SK-N-SH (cell line): Measurements from ENCODE around the gene KPNB1. TPM values are rescaled to one million over a fixed set of nuclear protein-coding genes. Genes with fewer than 3 reads are reported as not detected.
A peak's percentile ranks its signal among the peaks of the same experiment; 100 is the strongest.

Source experiments
- CHD2 ChIP-seq: fragments of 150-350 bp; IDR thresholded peaks from 2 replicates; pipeline ENCODE4 v1.6.1; 2018; ENCODE audit warnings: low read length; ENCODE audit not compliant: partially characterized antibody
- ELF1 ChIP-seq: IDR thresholded peaks from 2 replicates; pipeline ENCODE4 v1.4.0; 2012
- EP300 ChIP-seq, 2 experiments: IDR thresholded peaks; 2 replicates each; pipeline versions ENCODE4 v1.4.0 to v1.6.1; 2012; ENCODE audit warnings: borderline replicate concordance in 1 of 2, low read depth in 1 of 2, low read length in 1 of 2
- GABPA ChIP-seq: IDR thresholded peaks from 2 replicates; pipeline ENCODE4 v1.4.0; 2012; ENCODE audit warnings: low read depth, mild to moderate bottlenecking
- MAX ChIP-seq: IDR thresholded peaks from 2 replicates; pipeline ENCODE4 v1.4.0; 2012; ENCODE audit warnings: low read depth
- MEF2A ChIP-seq: IDR thresholded peaks from 2 replicates; pipeline ENCODE4 v1.4.0; 2012; ENCODE audit warnings: low read depth, borderline replicate concordance
- MXI1 ChIP-seq: IDR thresholded peaks from 2 replicates; pipeline ENCODE4 v1.6.1; 2012; ENCODE audit warnings: mild to moderate bottlenecking, low read depth, low read length, improper control_type of control experiment
- NRF1 ChIP-seq: IDR thresholded peaks from 2 replicates; pipeline ENCODE4 v1.6.1; 2012; ENCODE audit warnings: low read depth, mild to moderate bottlenecking, low read length
- PBX3 ChIP-seq: IDR thresholded peaks from 2 replicates; pipeline ENCODE4; 2012
- RAD21 ChIP-seq: IDR thresholded peaks from 2 replicates; pipeline ENCODE4 v1.6.1; 2012; ENCODE audit warnings: mild to moderate bottlenecking, low read length
- RCOR1 ChIP-seq: fragments of 150-350 bp; IDR thresholded peaks from 2 replicates; pipeline ENCODE4 v1.6.1; 2017; ENCODE audit warnings: antibody characterized with exemption, low read length
- REST ChIP-seq: IDR thresholded peaks from 2 replicates; pipeline ENCODE4 v1.6.1; 2012; ENCODE audit warnings: mild to moderate bottlenecking, low read depth, low read length, moderate library complexity
- RFX5 ChIP-seq: IDR thresholded peaks from 2 replicates; pipeline ENCODE4 v1.6.1; 2012; ENCODE audit warnings: mild to moderate bottlenecking, improper control_type of control experiment, low read length
- RXRA ChIP-seq: IDR thresholded peaks from 2 replicates; pipeline ENCODE4 v1.4.0; 2012; ENCODE audit warnings: low read depth, mild to moderate bottlenecking, borderline replicate concordance
- SIN3A ChIP-seq: IDR thresholded peaks from 2 replicates; pipeline ENCODE4 v1.6.1; 2012; ENCODE audit warnings: low read depth, mild to moderate bottlenecking, low read length, moderate library complexity, borderline replicate concordance
- SMC3 ChIP-seq: IDR thresholded peaks from 2 replicates; pipeline ENCODE4 v1.6.1; 2012; ENCODE audit warnings: low read depth, low read length, improper control_type of control experiment
- TCF12 ChIP-seq: IDR thresholded peaks from 2 replicates; pipeline ENCODE4 v1.4.0; 2012
- YY1 ChIP-seq: IDR thresholded peaks from 2 replicates; pipeline ENCODE4 v1.4.0; 2012; ENCODE audit warnings: low read depth, mild to moderate bottlenecking
- ZBTB33 ChIP-seq: IDR thresholded peaks from 2 replicates; pipeline ENCODE4 v1.4.0; 2012; ENCODE audit warnings: low read depth, borderline replicate concordance
- polyA plus RNA-seq, 3 experiments: library from polyadenylated mRNA; depleted of rRNA; stranded (reverse); fragments of >200 nt; gene quantifications; 2 replicates each; pipeline ENCODE4 v1.2.3, GENCODE V29; 2012
- TF ChIP-seq, protein P1 (sequence below): fragments of 200-600 bp; sonication (generic); IDR thresholded peaks from 2 replicates; pipeline ENCODE4 v1.6.1; 2017; ENCODE audit warnings: antibody characterized with exemption, mild to moderate bottlenecking, moderate library complexity
- TF ChIP-seq, protein P2 (sequence below): fragments of 150-350 bp; IDR thresholded peaks from 2 replicates; pipeline ENCODE4 v1.6.1; 2017; ENCODE audit warnings: antibody characterized with exemption, low read length, low read depth, borderline replicate concordance

KPNB1 gene
- polyA plus RNA-seq, 1 of the 3 experiments (the other 2 are of a cell fraction), result 89.5 TPM

DNA sequence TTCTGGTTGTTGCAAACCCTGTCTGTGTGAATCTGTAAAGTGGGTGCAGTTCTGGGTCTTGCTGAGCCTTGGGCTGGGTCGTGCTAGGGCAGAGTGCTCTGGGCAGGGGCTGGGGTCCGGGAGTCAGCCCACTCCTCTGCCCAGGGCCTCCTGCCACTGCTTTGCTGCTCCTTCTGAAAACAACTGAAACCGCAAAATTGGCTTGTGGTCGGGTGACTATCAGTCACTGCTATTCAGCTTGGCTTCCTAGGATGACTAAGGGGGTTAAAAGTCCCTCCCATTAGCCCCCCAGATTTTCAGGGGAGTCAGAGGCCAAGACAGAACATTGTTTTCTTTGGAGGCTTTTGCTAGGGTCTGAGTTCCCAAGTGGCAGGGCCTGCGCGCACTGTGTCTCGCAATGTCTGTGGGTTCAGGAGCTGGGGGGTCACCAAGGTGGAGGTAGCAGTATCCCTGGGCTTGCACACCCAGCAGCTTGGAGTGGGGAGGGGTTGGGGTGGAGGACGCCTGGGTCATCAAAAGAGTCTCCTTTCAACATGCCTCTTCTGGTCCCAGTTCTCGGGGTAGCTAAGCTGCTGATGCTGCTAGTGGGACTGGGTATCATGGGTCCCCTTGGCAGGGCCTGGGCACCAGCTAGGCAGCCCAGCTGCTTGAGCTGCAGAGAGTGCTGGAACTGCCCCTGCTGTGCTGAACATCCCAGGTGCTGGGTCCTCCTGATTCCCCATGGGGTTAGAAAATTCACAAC, 69.9 kb downstream of the KPNB1 start (continued):
- no peak for TF ChIP-seq REST
- TF ChIP-seq RXRA, result no peak
- TF ChIP-seq CHD2, result no peak
- no peak for TF ChIP-seq ZBTB33
- peak in 1 of 2 experiments; percentile 59; a peak in 1 of 4 replicates for TF ChIP-seq EP300 (IDR thresholded peaks at IDR 0.05; ENCODE audit: borderline replicate concordance in 1 of 2, low read depth in 1 of 2, low read length in 1 of 2)
- TF ChIP-seq ELF1, result no peak
- 0 out of 2 replicates have a peak, but pooled peaks have one; percentile 16 for TF ChIP-seq MAX
- TF ChIP-seq MEF2A, result no peak
- TF ChIP-seq, protein P1, sequence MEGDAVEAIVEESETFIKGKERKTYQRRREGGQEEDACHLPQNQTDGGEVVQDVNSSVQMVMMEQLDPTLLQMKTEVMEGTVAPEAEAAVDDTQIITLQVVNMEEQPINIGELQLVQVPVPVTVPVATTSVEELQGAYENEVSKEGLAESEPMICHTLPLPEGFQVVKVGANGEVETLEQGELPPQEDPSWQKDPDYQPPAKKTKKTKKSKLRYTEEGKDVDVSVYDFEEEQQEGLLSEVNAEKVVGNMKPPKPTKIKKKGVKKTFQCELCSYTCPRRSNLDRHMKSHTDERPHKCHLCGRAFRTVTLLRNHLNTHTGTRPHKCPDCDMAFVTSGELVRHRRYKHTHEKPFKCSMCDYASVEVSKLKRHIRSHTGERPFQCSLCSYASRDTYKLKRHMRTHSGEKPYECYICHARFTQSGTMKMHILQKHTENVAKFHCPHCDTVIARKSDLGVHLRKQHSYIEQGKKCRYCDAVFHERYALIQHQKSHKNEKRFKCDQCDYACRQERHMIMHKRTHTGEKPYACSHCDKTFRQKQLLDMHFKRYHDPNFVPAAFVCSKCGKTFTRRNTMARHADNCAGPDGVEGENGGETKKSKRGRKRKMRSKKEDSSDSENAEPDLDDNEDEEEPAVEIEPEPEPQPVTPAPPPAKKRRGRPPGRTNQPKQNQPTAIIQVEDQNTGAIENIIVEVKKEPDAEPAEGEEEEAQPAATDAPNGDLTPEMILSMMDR, result no peak
- no peak for TF ChIP-seq MXI1
- TF ChIP-seq, protein P2, sequence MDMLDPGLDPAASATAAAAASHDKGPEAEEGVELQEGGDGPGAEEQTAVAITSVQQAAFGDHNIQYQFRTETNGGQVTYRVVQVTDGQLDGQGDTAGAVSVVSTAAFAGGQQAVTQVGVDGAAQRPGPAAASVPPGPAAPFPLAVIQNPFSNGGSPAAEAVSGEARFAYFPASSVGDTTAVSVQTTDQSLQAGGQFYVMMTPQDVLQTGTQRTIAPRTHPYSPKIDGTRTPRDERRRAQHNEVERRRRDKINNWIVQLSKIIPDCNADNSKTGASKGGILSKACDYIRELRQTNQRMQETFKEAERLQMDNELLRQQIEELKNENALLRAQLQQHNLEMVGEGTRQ, result no peak
- TF ChIP-seq TCF12, result 0 out of 2 replicates have a peak, but pooled peaks have one; percentile 55
- no peak for TF ChIP-seq SMC3
- TF ChIP-seq YY1, result no peak
- no peak for TF ChIP-seq GABPA
- no peak for TF ChIP-seq NRF1
- TF ChIP-seq RFX5, result no peak
- no peak for TF ChIP-seq RAD21
- TF ChIP-seq RCOR1, result no peak
- peak; percentile 59 for TF ChIP-seq PBX3
- no peak for TF ChIP-seq SIN3A
